Mesendoderm (in vitro differentiated cells): Measurements from ENCODE around the gene HPGDS.
"Not testable (repeated sequence)": the region's sequence is repeated elsewhere in the genome, so short reads cannot be mapped to it uniquely, and the experiment has no call there.

Experiments used
- DNase-seq: peaks from one replicate; pipeline ENCODE4 v3.0.0; 2013
- H2AK5ac ChIP-seq: 2 replicates; pipeline ENCODE4 v1.6.1; 2013; ENCODE audit warnings: low read length, inconsistent platforms
- H2BK120ac ChIP-seq: 2 replicates; pipeline ENCODE4 v1.6.1; 2013; ENCODE audit warnings: low read depth, mild to moderate bottlenecking, low read length, moderate library complexity, mixed read lengths
- H2BK15ac ChIP-seq: replicated peaks from 2 replicates; pipeline ENCODE4 v1.6.1; 2013; ENCODE audit warnings: low read depth, mild to moderate bottlenecking, moderate library complexity
- H2BK5ac ChIP-seq: 2 replicates; pipeline ENCODE4 v1.6.1; 2013; ENCODE audit warnings: low read length, inconsistent platforms
- H3K18ac ChIP-seq: 2 replicates; pipeline ENCODE4 v1.6.1; 2013; ENCODE audit warnings: mild to moderate bottlenecking, low read length, mixed read lengths
- H3K23ac ChIP-seq: one replicate; pipeline ENCODE4 v1.6.1; 2013; ENCODE audit warnings: low read length
- H3K27ac ChIP-seq: 2 replicates; pipeline ENCODE4 v1.5.1; 2013; ENCODE audit warnings: low read depth, mild to moderate bottlenecking, inconsistent platforms, low read length, moderate library complexity
- H3K27me3 ChIP-seq: 2 replicates; pipeline ENCODE4 v1.6.1; 2013; ENCODE audit warnings: low read length, control low read depth, mild to moderate bottlenecking, inconsistent platforms; ENCODE audit not compliant: insufficient read depth, poor library complexity
- H3K36me3 ChIP-seq: 2 replicates; pipeline ENCODE4 v1.6.1; 2013; ENCODE audit warnings: low read length, inconsistent platforms; ENCODE audit not compliant: control insufficient read depth, insufficient read depth
- H3K4ac ChIP-seq: one replicate; pipeline ENCODE4 v1.6.1; 2013; ENCODE audit warnings: low read depth, mild to moderate bottlenecking, low read length, moderate library complexity
- H3K4me1 ChIP-seq: 2 replicates; pipeline ENCODE4 v1.6.1; 2013; ENCODE audit warnings: low read depth, low read length, inconsistent platforms; ENCODE audit not compliant: control insufficient read depth
- H3K4me2 ChIP-seq: 2 replicates; pipeline ENCODE4 v1.6.1; 2013; ENCODE audit warnings: low read length
- H3K4me3 ChIP-seq: 2 replicates; pipeline ENCODE4 v1.5.1; 2013; ENCODE audit warnings: mild to moderate bottlenecking, low read length
- H3K56ac ChIP-seq: one replicate; pipeline ENCODE4 v1.6.1; 2013; ENCODE audit warnings: low read length
- H3K79me1 ChIP-seq: 2 replicates; pipeline ENCODE4 v1.6.1; 2013; ENCODE audit warnings: low read length, inconsistent platforms
- H3K79me2 ChIP-seq: 2 replicates; pipeline ENCODE4 v1.6.1; 2013; ENCODE audit warnings: mild to moderate bottlenecking, low read length; ENCODE audit not compliant: control insufficient read depth, insufficient read depth
- H3K9ac ChIP-seq: 2 replicates; pipeline ENCODE4 v1.6.1; 2013; ENCODE audit warnings: low read length, inconsistent platforms
- H4K5ac ChIP-seq: one replicate; pipeline ENCODE4 v1.6.1; 2013; ENCODE audit warnings: low read length
- H4K8ac ChIP-seq: one replicate; pipeline ENCODE4 v1.6.1; 2013; ENCODE audit warnings: low read depth, mild to moderate bottlenecking, control low read depth, low read length, moderate library complexity
- WGBS: extraction: QIAGEN DNeasy Blood & Tissue Kit; methylation state at CpG from one replicate; pipeline ENCODE4 v1.1.7; 2013; ENCODE audit warnings: low lambda C conversion rate, missing lambda C conversion rate; ENCODE audit not compliant: insufficient coverage; ENCODE audit errors: extremely low coverage; 5-methylcytosine and 5-hydroxymethylcytosine counted together

Gene HPGDS

GRCh38 chr4:94344457-94344856, 1.8 kb upstream of the HPGDS start:
- Histone ChIP-seq H3K4me2 (no peak overlapping the region), H2BK15ac (no peak overlapping the region), H3K79me2 (no peaks in the 10 kb centered on the region), H3K9ac (no peak overlapping the region), H3K27me3 (no peaks in the 10 kb centered on the region), H3K4ac (no peak overlapping the region), H4K5ac (peak overlapping the region; percentile 34), H4K8ac (no peak overlapping the region), H3K79me1 (no peaks in the 10 kb centered on the region), H2BK5ac (no peak overlapping the region), H2BK120ac (no peak overlapping the region), H2AK5ac (no peak overlapping the region), H3K18ac (no peak overlapping the region), H3K27ac (no peak overlapping the region), H3K23ac (no peak overlapping the region), H3K56ac (no peak overlapping the region), H3K4me3 (no peak overlapping the region), H3K36me3 (no peaks in the 10 kb centered on the region), H3K4me1 (no peaks in the 10 kb centered on the region)
- no CpG with 5 or more reads among the region's 5 CpGs for WGBS
- peak; percentile 53 for DNase-seq

GRCh38 chr4:94341481-94342370, 910 bp downstream of the HPGDS start:
- no peak overlapping the region for H4K5ac ChIP-seq
- no peak overlapping the region for H3K56ac ChIP-seq
- H3K36me3 ChIP-seq, result no peaks in the 10 kb centered on the region
- H3K4ac ChIP-seq, result no peak overlapping the region
- H3K79me1 ChIP-seq, result no peaks in the 10 kb centered on the region
- H2BK15ac ChIP-seq, result no peak overlapping the region
- H3K4me3 ChIP-seq, result no peak overlapping the region
- no peak overlapping the region for H3K23ac ChIP-seq
- no peak overlapping the region for H3K18ac ChIP-seq
- no peak for DNase-seq
- WGBS, result no CpG with 5 or more reads among the region's 3 CpGs
- H2BK5ac ChIP-seq, result no peak overlapping the region
- H3K4me2 ChIP-seq, result no peak overlapping the region
- H3K4me1 ChIP-seq, result no peaks in the 10 kb centered on the region
- no peaks in the 10 kb centered on the region for H3K79me2 ChIP-seq
- no peak overlapping the region for H3K9ac ChIP-seq
- no peak overlapping the region for H2AK5ac ChIP-seq
- H4K8ac ChIP-seq, result no peak overlapping the region
- no peak overlapping the region for H2BK120ac ChIP-seq
- H3K27me3 ChIP-seq, result no peaks in the 10 kb centered on the region
- H3K27ac ChIP-seq, result no peak overlapping the region

- H3K4me1 ChIP-seq, result no peaks in the 10 kb centered on the region
- H3K9ac ChIP-seq, result no peak overlapping the region
- no peak overlapping the region for H3K4me3 ChIP-seq
- H4K8ac ChIP-seq, result no peak overlapping the region
- H2BK15ac ChIP-seq, result no peak overlapping the region
- H3K56ac ChIP-seq, result no peak overlapping the region
- no peaks in the 10 kb centered on the region for H3K79me2 ChIP-seq
- H2AK5ac ChIP-seq, result no peak overlapping the region
- no peak overlapping the region for H3K27ac ChIP-seq
- no peak overlapping the region for H2BK120ac ChIP-seq
- no peak overlapping the region for H3K23ac ChIP-seq
- no peak overlapping the region for H3K4ac ChIP-seq
- no peaks in the 10 kb centered on the region for H3K36me3 ChIP-seq
- no peak overlapping the region for H4K5ac ChIP-seq
- no peaks in the 10 kb centered on the region for H3K27me3 ChIP-seq
- H3K79me1 ChIP-seq, result no peaks in the 10 kb centered on the region
- H3K18ac ChIP-seq, result no peak overlapping the region
- no peak overlapping the region for H2BK5ac ChIP-seq
- no CpG with 5 or more reads among the region's 9 CpGs for WGBS
- no peak for DNase-seq
- H3K4me2 ChIP-seq, result no peak overlapping the region
Measured at GRCh38 chr4:94339779-94340178, 2.9 kb downstream of the HPGDS start.

DNA sequence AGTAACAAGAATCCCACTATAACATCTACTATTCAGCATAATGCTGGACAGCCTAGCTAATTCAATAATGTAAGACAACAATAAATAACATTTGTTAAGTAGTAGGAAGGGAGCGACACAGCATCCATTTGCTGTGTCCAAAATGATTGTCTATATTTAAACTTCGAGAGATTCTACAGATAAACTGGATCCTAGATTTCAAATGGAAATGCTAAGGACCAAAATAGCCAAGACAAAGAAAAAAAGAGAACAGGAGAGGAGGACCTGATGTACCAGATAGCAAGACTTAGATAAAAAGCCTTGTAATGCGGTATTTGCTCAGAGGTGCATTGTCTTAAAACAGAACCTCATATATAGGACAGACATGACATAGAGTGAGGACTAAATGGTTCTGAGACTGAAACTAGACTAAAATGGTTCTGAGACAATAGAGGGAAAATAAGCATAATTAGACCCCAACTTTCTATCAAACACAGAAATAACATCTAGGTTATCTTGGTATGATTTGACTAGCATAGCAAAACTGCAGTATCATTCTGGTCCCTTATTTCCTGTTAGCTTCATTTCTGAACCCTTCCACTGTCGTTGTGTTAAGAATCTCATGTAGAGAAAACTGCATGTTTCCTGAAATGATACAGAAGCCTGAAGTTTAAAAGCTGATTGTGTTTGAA, 3.8 kb downstream of the HPGDS start:
- no peak overlapping the region for H3K4me2 ChIP-seq
- no peak overlapping the region for H4K8ac ChIP-seq
- no peak overlapping the region for H2BK15ac ChIP-seq
- H3K4me1 ChIP-seq, result no peaks in the 10 kb centered on the region
- no peaks in the 10 kb centered on the region for H3K36me3 ChIP-seq
- H2BK5ac ChIP-seq, result no peak overlapping the region
- no peak overlapping the region for H3K56ac ChIP-seq
- H3K9ac ChIP-seq, result no peak overlapping the region
- no peak overlapping the region for H2BK120ac ChIP-seq
- H3K79me2 ChIP-seq, result no peaks in the 10 kb centered on the region
- no peak overlapping the region for H4K5ac ChIP-seq
- no peaks in the 10 kb centered on the region for H3K27me3 ChIP-seq
- H2AK5ac ChIP-seq, result no peak overlapping the region
- no CpG with 5 or more reads among the region's 4 CpGs for WGBS
- no peak overlapping the region for H3K23ac ChIP-seq
- no peak for DNase-seq
- H3K4ac ChIP-seq, result no peak overlapping the region
- no peak overlapping the region for H3K18ac ChIP-seq
- no peaks in the 10 kb centered on the region for H3K79me1 ChIP-seq
- no peak overlapping the region for H3K27ac ChIP-seq
- H3K4me3 ChIP-seq, result no peak overlapping the region

- H3K56ac ChIP-seq, H2BK5ac ChIP-seq, H3K4me3 ChIP-seq, H2BK15ac ChIP-seq, H3K23ac ChIP-seq, H3K18ac ChIP-seq, H3K4me1 ChIP-seq, H3K27me3 ChIP-seq, H3K27ac ChIP-seq, H4K5ac ChIP-seq, H3K4ac ChIP-seq, H2BK120ac ChIP-seq, H2AK5ac ChIP-seq, H3K79me2 ChIP-seq, H3K9ac ChIP-seq, DNase-seq, H4K8ac ChIP-seq, H3K36me3 ChIP-seq, H3K4me2 ChIP-seq, H3K79me1 ChIP-seq: not testable (repeated sequence)
- WGBS, result 100% methylated on average over 1 of the region's 5 CpGs
Measured at GRCh38 chr4:94336791-94337190, 5.8 kb downstream of the HPGDS start.
